HG03066 (cell line): ENCODE data around the gene MGAT5.

Source experiments
- ATAC-seq: cut with Tn5 transposase; IDR thresholded peaks from one replicate; pipeline ENCODE4 v1.9.1; 2021; ENCODE audit warnings: low read depth; ENCODE audit not compliant: unreplicated experiment

Gene MGAT5

DNA sequence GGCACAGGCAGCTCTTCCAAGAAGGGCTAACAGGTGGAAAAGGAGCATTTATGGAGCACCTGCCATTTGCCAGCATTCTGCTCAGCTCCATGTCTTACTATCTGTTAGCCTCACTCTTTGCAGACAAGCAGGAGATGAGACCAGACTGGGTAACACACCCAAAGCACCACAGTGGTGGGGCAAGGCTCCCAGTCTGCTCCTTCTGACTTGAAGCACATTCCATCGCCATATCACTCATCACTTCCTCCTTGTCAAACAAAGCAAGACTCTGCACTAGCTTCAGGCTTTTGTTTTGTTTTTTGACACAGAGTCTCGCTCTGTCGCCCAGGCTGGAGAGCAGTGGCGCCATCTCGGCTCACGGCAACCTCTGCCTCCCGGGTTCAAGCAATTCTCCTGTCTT is 182.8 kb downstream of the MGAT5 start:
- no peak for ATAC-seq

DNA sequence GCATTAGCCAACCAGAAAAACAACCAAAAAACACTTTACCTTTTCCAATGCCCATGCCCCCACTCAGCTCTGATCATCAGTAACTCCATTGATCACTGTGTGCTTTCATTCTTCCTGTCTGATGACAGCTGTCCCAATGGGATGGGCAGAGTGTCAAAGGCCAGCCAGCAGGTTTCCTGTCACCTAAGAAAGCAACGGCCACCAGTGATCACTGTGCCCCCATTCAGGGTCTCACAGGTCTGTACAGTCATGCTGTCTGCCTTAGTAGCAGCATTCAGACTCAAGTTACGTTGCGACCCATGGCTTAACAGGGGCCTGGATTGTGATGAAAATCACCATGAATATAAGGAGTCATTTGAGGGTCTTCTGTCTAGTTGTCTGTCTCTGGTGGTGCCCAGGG is 184.5 kb downstream of the MGAT5 start:
- ATAC-seq = no peak

DNA sequence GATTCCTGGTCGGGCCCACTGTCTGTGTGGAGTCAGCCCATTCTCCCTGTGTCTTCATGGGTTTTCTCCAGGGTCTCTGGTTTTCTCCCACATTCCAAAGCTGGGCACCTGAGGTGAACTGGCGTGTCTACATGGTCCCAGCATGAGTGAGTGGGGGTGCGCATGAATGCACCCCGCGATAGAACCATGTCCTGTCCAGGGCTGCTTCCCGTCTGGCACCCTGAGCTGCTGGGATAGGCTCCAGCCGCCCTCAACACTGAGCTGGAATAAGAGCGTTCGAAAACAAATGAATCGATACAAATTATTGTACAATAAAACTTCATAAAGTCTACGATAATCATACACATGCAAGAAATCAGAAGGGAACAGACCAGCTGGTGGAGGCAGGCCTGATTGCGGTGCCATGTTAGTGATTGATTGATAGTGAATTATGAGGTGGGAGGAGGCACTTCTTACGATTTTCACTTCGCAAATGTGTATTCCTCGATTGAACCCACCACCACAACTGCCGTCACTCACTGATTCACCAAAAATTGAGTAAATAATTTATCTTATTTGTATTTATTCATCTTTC is 186.6 kb downstream of the MGAT5 start:
- no peak for ATAC-seq

GRCh38 chr2:134441153-134441863 is 187.4 kb downstream of the MGAT5 start:
- no peak for ATAC-seq

DNA sequence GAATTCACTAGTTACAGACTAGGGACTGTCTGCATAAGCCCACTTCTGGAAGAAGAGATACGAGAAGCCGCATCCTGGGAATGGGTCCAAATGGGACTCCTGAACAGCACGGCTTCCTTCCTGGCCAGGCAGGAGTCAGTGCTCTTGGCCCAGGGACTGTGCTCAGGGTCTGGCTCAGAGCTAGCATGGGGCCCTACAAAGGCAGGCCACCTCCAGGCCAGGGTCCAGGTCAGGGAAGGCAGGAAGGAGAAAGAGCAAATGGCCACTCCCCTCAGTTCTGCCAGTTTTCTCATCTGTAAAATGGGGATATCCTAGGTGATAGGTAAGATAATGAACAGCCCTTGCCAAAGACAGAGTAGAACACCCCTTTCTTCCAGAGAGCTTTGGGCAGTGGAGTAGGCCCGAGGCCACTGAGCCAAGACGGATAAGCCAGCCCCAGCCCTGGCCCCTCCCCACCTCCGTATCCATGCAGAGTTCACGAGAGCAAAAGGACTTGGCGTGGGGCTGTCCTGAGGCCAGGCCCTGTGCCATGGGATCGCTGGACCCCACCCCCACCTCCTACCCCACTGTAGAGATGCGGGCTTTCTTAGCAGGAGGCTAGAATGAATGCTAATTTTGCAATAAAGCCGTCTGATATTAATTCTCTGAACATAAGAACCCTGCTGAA is 190.1 kb downstream of the MGAT5 start:
- ATAC-seq = no peak

DNA sequence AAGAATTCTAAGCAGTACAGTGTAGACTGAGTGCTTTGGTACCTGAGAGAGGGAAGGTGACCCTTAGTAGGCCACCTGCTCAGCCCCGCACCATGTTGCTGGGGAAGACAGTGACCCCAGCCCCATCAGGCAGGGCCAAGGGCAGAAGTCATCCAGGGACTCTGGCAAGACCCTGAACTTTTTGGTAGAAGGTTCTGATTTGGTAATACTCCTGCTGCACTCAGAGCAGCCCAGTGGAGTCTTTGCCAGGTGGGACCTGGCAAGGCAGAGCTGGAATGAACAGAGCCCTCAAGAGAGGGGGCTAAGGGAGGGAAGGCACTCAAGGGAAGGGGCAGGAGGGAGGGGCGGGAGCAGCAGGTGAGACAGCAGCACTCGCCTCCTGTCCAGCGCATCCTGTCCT is 191.2 kb downstream of the MGAT5 start:
- ATAC-seq = no peak

DNA sequence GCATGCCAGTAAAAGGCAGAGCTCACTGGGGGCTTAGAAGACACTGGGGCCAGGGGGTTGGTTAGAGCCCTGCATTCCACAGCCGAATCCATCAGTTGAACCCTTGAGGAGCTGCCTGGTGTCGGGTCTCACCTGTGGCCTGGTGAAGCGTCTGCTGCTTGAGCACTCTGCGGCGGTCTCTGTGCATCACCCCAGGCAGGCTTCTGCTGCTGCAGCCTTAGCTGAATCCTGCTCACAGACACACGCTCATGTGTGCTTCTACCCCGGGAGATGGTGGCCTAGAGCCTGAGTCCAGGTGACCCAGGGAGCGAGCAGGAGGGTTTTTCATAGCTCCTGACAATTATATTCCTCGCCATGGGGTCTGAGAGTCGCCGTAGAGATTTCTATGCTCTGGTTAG is 192.1 kb downstream of the MGAT5 start:
- no peak for ATAC-seq

DNA sequence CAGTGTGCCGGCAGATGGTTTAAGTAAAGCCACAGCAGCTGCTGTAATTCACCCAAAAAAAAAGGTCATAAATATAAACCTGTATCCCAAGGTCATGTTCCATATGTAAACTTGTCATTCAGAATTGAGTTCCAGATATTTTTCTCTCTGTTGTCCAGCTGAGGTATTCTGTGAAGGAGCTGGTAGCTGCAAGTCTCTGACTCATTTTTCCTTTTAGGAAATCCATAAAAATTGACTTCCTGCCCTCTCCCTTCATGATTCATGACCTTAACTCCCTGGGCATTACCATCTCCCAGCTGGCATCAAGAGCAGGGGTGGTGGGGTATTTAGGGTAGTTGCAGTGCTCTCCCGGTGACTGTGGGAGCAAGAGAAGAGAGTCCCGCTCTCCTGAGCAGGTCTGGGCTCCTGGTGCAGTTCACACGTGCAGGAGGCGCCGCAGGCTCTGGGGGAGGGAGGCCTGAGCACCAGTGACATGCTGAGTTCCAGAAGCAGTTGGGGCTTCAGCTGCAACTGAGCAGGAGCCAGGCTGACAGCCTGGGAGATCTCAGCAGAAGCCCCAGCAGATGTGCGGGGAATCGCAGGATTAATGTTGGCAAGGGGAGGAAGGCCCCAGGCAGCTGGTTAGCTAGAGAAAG is 192.6 kb downstream of the MGAT5 start:
- no peak for ATAC-seq

DNA sequence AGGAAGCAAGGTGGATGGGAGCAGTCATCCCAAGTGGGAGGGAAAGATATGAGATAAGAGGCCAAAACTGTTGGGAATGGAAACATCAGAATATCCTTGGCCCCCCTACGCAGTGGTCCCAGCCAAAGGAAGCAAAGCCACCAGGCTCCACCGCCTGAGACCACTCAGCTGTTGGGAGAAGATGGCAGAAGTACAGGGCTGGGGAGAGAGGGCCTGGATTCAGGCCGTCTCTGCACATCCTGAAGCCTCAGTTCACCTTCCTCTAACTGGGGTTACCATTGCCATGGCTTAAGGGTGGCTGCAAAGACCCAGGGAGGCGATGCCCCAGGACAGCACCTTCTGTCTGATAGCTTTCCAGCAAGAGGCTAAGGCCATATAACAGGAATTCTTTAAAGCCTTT is 193.8 kb downstream of the MGAT5 start:
- ATAC-seq = no peak

DNA sequence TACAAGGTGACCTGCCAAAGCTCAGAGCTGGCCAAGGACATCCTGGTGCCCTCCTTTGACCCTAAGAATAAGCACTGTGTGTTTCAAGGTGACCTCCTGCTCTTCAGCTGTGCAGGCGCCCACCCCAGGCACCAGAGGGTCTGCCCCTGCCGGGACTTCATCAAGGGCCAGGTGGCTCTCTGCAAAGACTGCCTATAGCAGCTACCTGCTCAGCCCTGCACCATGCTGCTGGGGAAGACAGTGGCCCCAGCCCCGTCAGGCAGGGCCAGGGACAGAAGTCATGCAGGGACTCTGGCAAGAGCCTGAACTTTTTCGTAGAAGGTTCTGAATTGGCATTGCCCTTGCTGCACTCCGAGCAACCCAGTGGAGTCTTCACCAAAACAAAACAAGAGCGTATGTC is 194.8 kb downstream of the MGAT5 start:
- ATAC-seq = no peak

DNA sequence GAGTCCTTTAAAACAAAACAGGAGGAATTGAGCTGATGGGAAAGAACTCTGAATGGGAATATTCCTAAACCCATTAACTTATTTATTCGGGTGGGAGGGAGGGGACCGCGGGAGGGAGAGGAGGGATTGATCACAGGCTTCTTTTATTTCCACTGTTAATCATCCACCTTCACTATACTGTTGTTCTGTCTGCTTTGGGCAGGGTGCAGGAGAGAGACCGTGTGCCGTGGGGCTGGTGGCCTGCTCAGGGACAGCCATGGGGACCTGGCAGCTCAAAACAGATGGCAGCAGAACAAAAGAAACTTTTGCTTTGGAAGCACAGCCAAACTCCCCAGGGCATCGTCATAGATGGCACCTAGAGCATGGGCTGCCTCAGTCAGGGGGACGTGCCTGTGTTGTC is 195.3 kb downstream of the MGAT5 start:
- ATAC-seq = no peak

DNA sequence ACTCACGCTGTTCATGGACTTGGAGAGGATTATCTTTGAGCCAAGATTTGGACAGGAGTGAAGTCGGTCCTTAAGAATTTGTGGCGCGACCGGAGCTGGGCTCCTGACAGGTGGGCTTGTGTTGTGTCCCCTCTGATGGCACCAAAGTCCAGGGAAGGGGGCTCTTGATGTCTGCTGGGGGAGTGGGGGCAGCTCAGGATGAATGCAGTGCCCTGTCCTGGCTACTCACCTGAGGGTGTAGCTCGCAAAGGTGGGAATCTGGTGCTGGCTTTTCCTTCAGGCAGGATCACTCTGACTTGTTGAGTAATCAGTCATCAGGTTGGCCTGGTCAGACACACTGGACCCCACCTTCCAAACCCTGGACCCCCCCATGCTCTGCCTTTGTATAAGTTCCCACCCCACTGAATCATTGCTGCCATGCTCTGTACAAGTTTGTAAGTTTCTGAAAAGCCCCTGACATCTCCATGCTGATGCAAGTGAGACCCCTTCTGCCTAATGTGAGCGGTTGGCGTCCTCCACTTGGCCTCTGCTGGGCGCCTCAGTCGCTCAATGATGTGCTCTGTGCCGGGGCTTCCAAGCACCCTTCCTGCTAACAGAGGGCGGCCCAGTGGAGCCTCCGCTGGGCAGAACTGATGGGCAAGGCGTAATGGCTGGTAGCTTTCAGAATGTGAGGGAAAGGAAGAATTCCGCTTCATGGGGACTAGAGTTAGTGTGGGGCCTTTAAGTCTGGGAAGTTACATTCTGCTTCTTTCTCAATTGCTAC is 196.1 kb downstream of the MGAT5 start:
- no peak for ATAC-seq

DNA sequence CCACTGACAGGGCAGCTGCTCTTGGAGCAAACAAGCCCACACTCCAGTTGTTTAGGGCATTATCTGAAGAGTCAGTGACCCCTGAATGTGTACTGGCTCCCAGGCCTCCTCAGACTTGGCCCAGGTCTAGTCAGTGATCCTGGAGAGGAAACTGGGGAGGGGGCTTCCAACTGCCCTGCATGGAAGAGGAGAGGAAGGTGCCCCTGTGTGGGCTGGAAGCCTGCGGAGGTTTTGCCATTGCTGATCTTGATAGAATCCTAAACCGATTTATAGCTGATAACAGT is 197.4 kb downstream of the MGAT5 start:
- no peak for ATAC-seq

DNA sequence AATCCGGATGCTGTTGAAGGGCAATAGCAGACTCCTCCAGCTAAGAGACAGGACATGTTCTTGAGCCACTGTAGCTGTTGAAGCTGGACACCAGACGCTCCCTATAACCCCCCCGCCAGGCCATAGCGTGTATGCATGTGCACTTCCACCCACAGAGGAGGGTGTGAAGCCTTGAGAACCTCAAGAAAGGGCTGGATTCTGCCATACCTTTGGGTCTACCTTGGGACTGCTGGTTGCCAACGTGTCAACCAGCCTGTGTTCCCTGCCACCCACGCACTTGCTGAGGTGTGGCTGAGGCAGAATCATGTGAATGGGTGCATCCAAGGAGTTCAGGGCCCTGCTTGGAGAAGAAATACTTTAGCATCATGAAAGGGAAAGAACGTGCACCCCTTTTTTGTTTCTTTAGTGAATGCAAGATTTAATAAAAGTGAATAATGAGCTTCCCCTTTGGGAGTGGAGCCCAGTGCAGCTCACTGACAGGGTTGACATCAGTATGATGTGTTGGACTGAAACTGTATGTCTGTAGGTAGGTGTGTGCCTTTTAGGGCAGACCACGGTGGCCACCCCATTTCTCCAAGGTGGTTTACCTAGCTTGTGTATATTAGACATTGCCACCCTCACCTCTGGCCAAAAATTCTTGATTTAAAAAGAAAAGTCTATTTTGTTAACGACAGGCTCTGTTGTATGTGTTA is 198.3 kb downstream of the MGAT5 start:
- ATAC-seq = no peak

GRCh38 chr2:134453476-134453875 is 199.6 kb downstream of the MGAT5 start:
- ATAC-seq = no peak

- no peak for ATAC-seq
Observed at GRCh38 chr2:134453973-134454372, 200.1 kb downstream of the MGAT5 start.

DNA sequence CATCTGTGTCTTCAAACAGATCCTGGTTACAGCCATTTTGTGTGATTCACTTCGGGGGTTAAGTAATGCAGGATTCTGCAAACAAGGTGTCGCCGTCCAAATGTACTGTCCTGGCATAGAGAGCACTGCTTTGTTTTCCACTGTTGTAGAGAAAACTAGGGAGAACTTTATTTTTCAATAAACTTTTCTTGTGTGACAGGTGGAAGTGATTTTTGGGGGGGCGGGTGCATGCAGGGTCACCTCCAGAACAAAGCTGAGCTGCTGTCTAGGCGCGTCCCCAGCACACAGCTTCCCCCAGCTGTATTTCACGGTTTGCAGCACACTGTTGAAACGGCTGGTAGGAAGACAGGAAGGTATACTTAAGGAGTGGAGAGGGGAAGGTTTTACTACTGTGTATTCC is 200.6 kb downstream of the MGAT5 start:
- ATAC-seq = no peak

DNA sequence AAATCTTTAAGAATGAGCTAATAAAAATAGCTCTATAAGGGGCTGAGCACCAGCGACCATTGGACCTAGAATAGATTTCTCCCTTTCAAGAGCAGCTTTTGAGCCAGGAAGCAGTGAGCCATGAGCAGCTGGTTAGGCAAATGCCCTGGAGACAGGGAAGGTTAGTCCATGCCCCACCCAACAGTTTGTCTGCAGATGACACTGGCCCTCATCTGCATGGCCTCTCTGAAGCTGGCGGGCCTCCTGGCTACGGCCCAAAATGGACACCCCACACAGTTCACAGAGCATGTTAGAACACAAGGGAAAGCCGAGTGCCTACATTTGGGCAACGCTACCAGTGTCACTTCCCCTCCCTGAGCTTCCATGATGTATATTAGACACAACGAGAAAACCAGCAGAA is 201.1 kb downstream of the MGAT5 start:
- no peak for ATAC-seq

GRCh38 chr2:134455426-134455825 is 201.6 kb downstream of the MGAT5 start:
- no peak for ATAC-seq

DNA sequence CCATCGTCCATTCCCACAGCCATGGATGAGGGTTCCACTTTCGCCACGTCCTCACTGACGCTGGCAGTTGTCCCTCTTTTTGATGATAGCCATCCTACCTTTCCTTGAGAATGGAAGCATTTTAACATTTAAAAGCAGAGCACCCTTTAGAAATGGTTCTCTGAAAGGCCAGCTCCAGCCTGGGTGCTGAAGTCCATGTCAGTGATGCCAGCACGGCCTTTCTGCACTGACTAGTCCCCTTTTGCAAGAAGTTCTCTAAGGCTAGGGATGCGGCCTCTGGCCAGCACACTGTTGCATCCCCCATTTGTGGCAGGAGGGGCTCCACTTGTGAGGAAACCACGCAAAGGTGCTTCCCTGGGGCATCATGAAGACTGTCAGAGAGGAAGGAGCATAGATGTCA is 203.5 kb downstream of the MGAT5 start:
- ATAC-seq = no peak
